CD14-positive monocyte (primary cell): ENCODE measurements around the gene GRM3. TPM values are rescaled to one million over a fixed set of nuclear protein-coding genes. Genes with fewer than 3 reads are reported as not detected.

Experiments used
- DNase-seq, 3 donors: peaks; one replicate each; pipeline ENCODE4 v3.0.0-alpha.2; 2011 to 2022
- H2AFZ ChIP-seq: 2 replicates; pipeline ENCODE4 v1.6.0; 2012; ENCODE audit warnings: mild to moderate bottlenecking, low read depth, low read length, inconsistent platforms; ENCODE audit not compliant: insufficient read depth, poor library complexity, severe bottlenecking
- H3K27ac ChIP-seq, 2 donors: 1 replicate in 1 of 2; 2 replicates in 1 of 2; pipeline ENCODE4 v1.5.1; 2012 to 2013; ENCODE audit warnings: low read length in 2 of 2, control low read depth in 1 of 2, inconsistent platforms in 1 of 2, low read depth in 1 of 2, mild to moderate bottlenecking in 1 of 2
- H3K27me3 ChIP-seq, 2 donors: one replicate each; pipeline versions ENCODE4 v1.6.0 to v1.6.1; 2011 to 2013; ENCODE audit warnings: low read length in 2 of 2; ENCODE audit not compliant: control insufficient read depth in 2 of 2, insufficient read depth in 2 of 2
- H3K36me3 ChIP-seq, 2 donors: replicated peaks in 1 of 2; 1 replicate in 1 of 2; 2 replicates in 1 of 2; pipeline versions ENCODE4 v1.5.1 to v1.6.1; 2012 to 2013; ENCODE audit warnings: low read length in 2 of 2, control low read depth in 1 of 2, inconsistent platforms in 1 of 2, mild to moderate bottlenecking in 1 of 2; ENCODE audit not compliant: insufficient read depth in 2 of 2, control insufficient read depth in 1 of 2
- H3K4me1 ChIP-seq, 2 donors: 1 replicate in 1 of 2; 2 replicates in 1 of 2; pipeline versions ENCODE4 v1.5.1 to v1.6.1; 2012 to 2013; ENCODE audit warnings: low read length in 2 of 2, control low read depth in 1 of 2, inconsistent platforms in 1 of 2, mild to moderate bottlenecking in 1 of 2, moderate library complexity in 1 of 2; ENCODE audit not compliant: insufficient read depth in 2 of 2, control insufficient read depth in 1 of 2
- H3K4me2 ChIP-seq: replicated peaks from 2 replicates; pipeline ENCODE3; 2012; ENCODE audit warnings: low read length, moderate library complexity, mild to moderate bottlenecking; ENCODE audit not compliant: poor library complexity, severe bottlenecking; ENCODE audit errors: extremely low read depth
- H3K4me3 ChIP-seq, 3 experiments: fragments of 200-600 bp in 1 of 3; sonication (generic) in 1 of 3; replicated peaks in 1 of 3; 1 replicate in 2 of 3; 2 replicates in 1 of 3; pipeline ENCODE4 v1.5.1; 2011 to 2013; ENCODE audit warnings: low read length in 3 of 3, mild to moderate bottlenecking in 3 of 3, control low read depth in 2 of 3, low read depth in 2 of 3, inconsistent platforms in 1 of 3, moderate library complexity in 1 of 3
- H3K79me2 ChIP-seq: 2 replicates; pipeline ENCODE4 v1.6.0; 2012; ENCODE audit warnings: mild to moderate bottlenecking, control low read depth, inconsistent platforms, low read length, moderate library complexity; ENCODE audit not compliant: insufficient read depth
- H3K9ac ChIP-seq: 2 replicates; pipeline ENCODE4 v1.6.0; 2017; ENCODE audit warnings: low read length, mild to moderate bottlenecking; ENCODE audit not compliant: insufficient read depth, poor library complexity, severe bottlenecking
- H3K9me3 ChIP-seq, 2 donors: replicated peaks in 1 of 2; 1 replicate in 1 of 2; 2 replicates in 1 of 2; pipeline versions ENCODE4 v1.5.1 to v1.6.1; 2012 to 2013; ENCODE audit warnings: low read length in 2 of 2, control low read depth in 1 of 2; ENCODE audit not compliant: control insufficient read depth in 1 of 2, insufficient read depth in 1 of 2
- H4K20me1 ChIP-seq: 2 replicates; pipeline ENCODE4 v1.6.0; 2012; ENCODE audit warnings: mild to moderate bottlenecking, low read length, control low read depth, moderate library complexity; ENCODE audit not compliant: insufficient read depth
- H3K27ac Mint-ChIP-seq, 7 donors: one replicate each; pipeline ENCODE4 v1.8.0; 2020; ENCODE audit warnings: mild to moderate bottlenecking in 7 of 7, mixed read lengths in 7 of 7, moderate library complexity in 6 of 7, inconsistent platforms in 2 of 7
- H3K27me3 Mint-ChIP-seq, 3 donors: one replicate each; pipeline ENCODE4 v1.8.0; 2021 to 2022; ENCODE audit warnings: low read depth in 3 of 3, mild to moderate bottlenecking in 3 of 3, mixed read lengths in 3 of 3, moderate library complexity in 3 of 3, inconsistent platforms in 1 of 3
- H3K36me3 Mint-ChIP-seq, 2 donors: one replicate each; pipeline ENCODE4 v1.8.0; 2020; ENCODE audit warnings: mixed read lengths in 2 of 2, inconsistent platforms in 1 of 2, mild to moderate bottlenecking in 1 of 2
- H3K4me1 Mint-ChIP-seq: one replicate; pipeline ENCODE4 v1.8.0; 2020; ENCODE audit warnings: mild to moderate bottlenecking, mixed read lengths
- H3K4me3 Mint-ChIP-seq, 2 donors: one replicate each; pipeline ENCODE4 v1.8.0; 2020; ENCODE audit warnings: mild to moderate bottlenecking in 2 of 2, mixed read lengths in 2 of 2, moderate library complexity in 1 of 2
- H3K9me3 Mint-ChIP-seq, 7 donors: one replicate each; pipeline ENCODE4 v1.8.0; 2020 to 2022; ENCODE audit warnings: mixed read lengths in 7 of 7, mild to moderate bottlenecking in 6 of 7, moderate library complexity in 6 of 7, inconsistent platforms in 2 of 7
- WGBS: methylation state at CpG from one replicate; pipeline ENCODE4 v1.1.5; 2013; ENCODE audit warnings: missing lambda C conversion rate; ENCODE audit not compliant: insufficient coverage; 5-methylcytosine and 5-hydroxymethylcytosine counted together
- intact Hi-C, 2 donors: fragments of 100-400 bp; cut with micrococcal nuclease; formaldehyde crosslinking; loops; one replicate each; pipeline versions ENCODE4 v1.15.0 to v1.15.1; 2023
- polyA plus RNA-seq, 3 donors: library from polyadenylated mRNA; depleted of rRNA in 1 of 3; unstranded in 2 of 3; stranded (reverse) in 1 of 3; fragments of 300-500 nt in 2 of 3; fragments of >200 nt in 1 of 3; fragmentation: Illumina TruSeq in 2 of 3; gene quantifications; 1 replicate in 2 of 3; 2 replicates in 1 of 3; pipeline ENCODE4 v1.2.3, GENCODE V29; 2012 to 2021
- TF ChIP-seq, protein P1 (sequence below): fragments of 200-600 bp; IDR thresholded peaks from one replicate; pipeline ENCODE4 v1.8.0; 2022; ENCODE audit warnings: antibody characterized with exemption, mild to moderate bottlenecking

GRM3 gene
- polyA plus RNA-seq, 3 donors: not detected

- no peak overlapping the region for H3K27ac Mint-ChIP-seq
- WGBS: no CpG with 5 or more reads among the region's 2 CpGs
- H3K36me3 ChIP-seq: no peaks in the 10 kb centered on the region
- H3K4me3 Mint-ChIP-seq: no peak overlapping the region
- no peak overlapping the region for H3K4me3 ChIP-seq
- H3K4me1 Mint-ChIP-seq: no peaks in the 10 kb centered on the region
- H3K27me3 ChIP-seq: no peaks in the 10 kb centered on the region
- H3K4me2 ChIP-seq: no peak overlapping the region
- H3K4me1 ChIP-seq: no peaks in the 10 kb centered on the region
- TF ChIP-seq, protein P1, sequence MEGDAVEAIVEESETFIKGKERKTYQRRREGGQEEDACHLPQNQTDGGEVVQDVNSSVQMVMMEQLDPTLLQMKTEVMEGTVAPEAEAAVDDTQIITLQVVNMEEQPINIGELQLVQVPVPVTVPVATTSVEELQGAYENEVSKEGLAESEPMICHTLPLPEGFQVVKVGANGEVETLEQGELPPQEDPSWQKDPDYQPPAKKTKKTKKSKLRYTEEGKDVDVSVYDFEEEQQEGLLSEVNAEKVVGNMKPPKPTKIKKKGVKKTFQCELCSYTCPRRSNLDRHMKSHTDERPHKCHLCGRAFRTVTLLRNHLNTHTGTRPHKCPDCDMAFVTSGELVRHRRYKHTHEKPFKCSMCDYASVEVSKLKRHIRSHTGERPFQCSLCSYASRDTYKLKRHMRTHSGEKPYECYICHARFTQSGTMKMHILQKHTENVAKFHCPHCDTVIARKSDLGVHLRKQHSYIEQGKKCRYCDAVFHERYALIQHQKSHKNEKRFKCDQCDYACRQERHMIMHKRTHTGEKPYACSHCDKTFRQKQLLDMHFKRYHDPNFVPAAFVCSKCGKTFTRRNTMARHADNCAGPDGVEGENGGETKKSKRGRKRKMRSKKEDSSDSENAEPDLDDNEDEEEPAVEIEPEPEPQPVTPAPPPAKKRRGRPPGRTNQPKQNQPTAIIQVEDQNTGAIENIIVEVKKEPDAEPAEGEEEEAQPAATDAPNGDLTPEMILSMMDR: no peak
- no peak overlapping the region for H3K9ac ChIP-seq
- peaks cover 0 to 6% (median 0%) of the 10 kb centered on the region in 7 donors for H3K9me3 Mint-ChIP-seq
- no peak for DNase-seq
- intact Hi-C loops: no loop called here
- no peaks in the 10 kb centered on the region for H3K27me3 Mint-ChIP-seq
- H3K36me3 Mint-ChIP-seq: no peaks in the 10 kb centered on the region
- H2AFZ ChIP-seq: no peak overlapping the region
- H3K79me2 ChIP-seq: no peaks in the 10 kb centered on the region
- no peak overlapping the region for H3K27ac ChIP-seq
- H3K9me3 ChIP-seq: no peaks in the 10 kb centered on the region
- no peaks in the 10 kb centered on the region for H4K20me1 ChIP-seq
These were observed 118.4 kb downstream of the GRM3 start for GRCh38 chr7:86762129-86762528.

- Histone ChIP-seq H3K9ac (no peak overlapping the region), H3K9me3 (no peaks in the 10 kb centered on the region), H3K4me3 (no peak overlapping the region), H3K79me2 (no peaks in the 10 kb centered on the region), H3K36me3 (no peaks in the 10 kb centered on the region), H3K4me2 (no peak overlapping the region), H4K20me1 (no peaks in the 10 kb centered on the region), H3K27ac (no peak overlapping the region), H3K27me3 (no peaks in the 10 kb centered on the region), H3K4me1 (no peaks in the 10 kb centered on the region), H2AFZ (no peak overlapping the region)
- 100% methylated on average over 1 of the region's 2 CpGs for WGBS
- no peak overlapping the region for H3K27ac Mint-ChIP-seq
- H3K27me3 Mint-ChIP-seq: no peaks in the 10 kb centered on the region
- no peak overlapping the region for H3K4me3 Mint-ChIP-seq
- H3K4me1 Mint-ChIP-seq: no peaks in the 10 kb centered on the region
- TF ChIP-seq, protein P1: no peak
- intact Hi-C loops: no loop called here
- peaks cover 0 to 6% (median 0%) of the 10 kb centered on the region in 7 donors for H3K9me3 Mint-ChIP-seq
- DNase-seq: no peak
- no peaks in the 10 kb centered on the region for H3K36me3 Mint-ChIP-seq
These were observed 122.2 kb downstream of the GRM3 start for GRCh38 chr7:86765931-86766330.
